ENCODE data around the gene DHCR7. TPM values are rescaled to one million over a fixed set of nuclear protein-coding genes. Genes with fewer than 3 reads are reported as not detected.

The DHCR7 gene
- total RNA-seq, 6 experiments from 2014 or later = 44.6 to 55.9 (median 48.9) TPM

DNA sequence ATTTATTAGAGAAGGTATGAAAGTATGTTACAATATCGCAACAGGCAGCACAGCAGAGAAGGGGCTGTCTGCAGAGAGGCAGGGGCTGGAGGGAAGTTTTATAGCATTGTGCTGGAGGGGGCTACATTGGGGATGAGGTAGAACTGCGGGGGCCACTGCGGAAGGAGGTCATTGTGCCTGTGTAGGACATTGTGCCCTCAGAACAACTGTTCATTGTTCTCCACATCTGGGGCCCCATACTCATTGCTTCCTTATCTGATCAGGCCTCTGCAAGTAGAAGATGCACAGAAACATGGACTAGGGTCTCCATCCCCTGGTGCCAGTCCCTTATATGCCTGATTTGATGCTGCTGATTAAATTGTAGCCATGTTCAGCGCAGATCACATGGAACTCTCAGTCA is 16.9 kb upstream of the DHCR7 start:
- Mint-ChIP-seq H3K4me1 (ENCODE audit: low read depth) (no peaks in the 10 kb centered on the region), H3K27me3 (ENCODE audit: insufficient read depth) (no peaks in the 10 kb centered on the region; the same call in 1 of the 2 replicates), H3K27ac (no peak overlapping the region), H3K36me3 (ENCODE audit: low read depth) (peaks cover 47% of the 10 kb centered on the region), H3K4me3 (no peak overlapping the region), H3K9me3 (no peaks in the 10 kb centered on the region)
- TF ChIP-seq, protein P1, sequence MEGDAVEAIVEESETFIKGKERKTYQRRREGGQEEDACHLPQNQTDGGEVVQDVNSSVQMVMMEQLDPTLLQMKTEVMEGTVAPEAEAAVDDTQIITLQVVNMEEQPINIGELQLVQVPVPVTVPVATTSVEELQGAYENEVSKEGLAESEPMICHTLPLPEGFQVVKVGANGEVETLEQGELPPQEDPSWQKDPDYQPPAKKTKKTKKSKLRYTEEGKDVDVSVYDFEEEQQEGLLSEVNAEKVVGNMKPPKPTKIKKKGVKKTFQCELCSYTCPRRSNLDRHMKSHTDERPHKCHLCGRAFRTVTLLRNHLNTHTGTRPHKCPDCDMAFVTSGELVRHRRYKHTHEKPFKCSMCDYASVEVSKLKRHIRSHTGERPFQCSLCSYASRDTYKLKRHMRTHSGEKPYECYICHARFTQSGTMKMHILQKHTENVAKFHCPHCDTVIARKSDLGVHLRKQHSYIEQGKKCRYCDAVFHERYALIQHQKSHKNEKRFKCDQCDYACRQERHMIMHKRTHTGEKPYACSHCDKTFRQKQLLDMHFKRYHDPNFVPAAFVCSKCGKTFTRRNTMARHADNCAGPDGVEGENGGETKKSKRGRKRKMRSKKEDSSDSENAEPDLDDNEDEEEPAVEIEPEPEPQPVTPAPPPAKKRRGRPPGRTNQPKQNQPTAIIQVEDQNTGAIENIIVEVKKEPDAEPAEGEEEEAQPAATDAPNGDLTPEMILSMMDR (IDR thresholded peaks at IDR 0.05) = no peak
- no peak for DNase-seq

DNA sequence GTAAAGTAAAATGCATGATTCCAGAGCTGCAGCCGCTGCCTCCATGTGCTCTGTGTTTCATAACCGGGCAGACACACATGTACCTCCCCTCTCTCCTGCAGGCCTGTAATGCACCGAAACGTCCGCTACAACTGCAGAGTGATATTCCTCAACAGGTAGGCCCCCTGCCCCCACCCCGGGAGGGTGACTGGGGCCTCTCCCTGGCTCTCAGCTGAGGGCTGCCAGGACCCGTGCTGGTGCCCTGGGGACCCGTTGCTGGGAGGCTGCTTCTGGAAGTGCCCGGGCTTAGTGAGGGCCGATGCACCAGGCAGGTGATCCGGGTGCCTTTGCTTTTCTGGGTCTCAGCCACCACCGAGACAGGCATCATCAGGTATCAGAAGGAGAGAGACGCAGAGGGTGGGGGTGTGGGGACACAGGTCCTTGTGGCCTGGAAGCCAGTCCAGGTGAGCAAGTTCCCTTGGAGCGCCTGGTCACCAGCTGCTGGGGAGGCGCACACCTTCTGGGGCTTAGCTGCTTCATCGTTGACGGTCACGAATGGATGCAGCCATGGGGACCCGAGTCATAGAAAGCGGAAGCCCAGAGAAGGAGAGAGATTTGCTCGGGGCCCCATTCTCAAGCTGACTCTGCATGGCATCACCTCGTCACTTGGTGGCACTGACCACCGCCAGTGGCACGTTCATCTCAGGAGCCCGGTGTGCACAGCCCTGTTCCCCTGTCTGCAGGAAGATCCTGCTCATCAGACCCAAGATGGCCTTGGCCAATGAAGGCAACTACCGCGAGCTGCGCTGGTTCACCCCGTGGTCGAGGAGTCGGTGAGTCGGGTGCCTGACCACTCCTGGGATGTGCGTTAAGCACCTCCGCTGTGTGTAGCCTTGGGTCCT is 15.4 kb upstream of the DHCR7 start:
- Mint-ChIP-seq H3K27ac (no peak overlapping the region), H3K27me3 (ENCODE audit: insufficient read depth) (no peaks in the 10 kb centered on the region; the same call in 1 of the 2 replicates), H3K9me3 (no peaks in the 10 kb centered on the region), H3K4me3 (no peak overlapping the region), H3K36me3 (ENCODE audit: low read depth) (peaks cover 45% of the 10 kb centered on the region), H3K4me1 (ENCODE audit: low read depth) (no peaks in the 10 kb centered on the region)
- TF ChIP-seq, protein P1 (IDR thresholded peaks at IDR 0.05) = no peak
- no peak for DNase-seq

DNA sequence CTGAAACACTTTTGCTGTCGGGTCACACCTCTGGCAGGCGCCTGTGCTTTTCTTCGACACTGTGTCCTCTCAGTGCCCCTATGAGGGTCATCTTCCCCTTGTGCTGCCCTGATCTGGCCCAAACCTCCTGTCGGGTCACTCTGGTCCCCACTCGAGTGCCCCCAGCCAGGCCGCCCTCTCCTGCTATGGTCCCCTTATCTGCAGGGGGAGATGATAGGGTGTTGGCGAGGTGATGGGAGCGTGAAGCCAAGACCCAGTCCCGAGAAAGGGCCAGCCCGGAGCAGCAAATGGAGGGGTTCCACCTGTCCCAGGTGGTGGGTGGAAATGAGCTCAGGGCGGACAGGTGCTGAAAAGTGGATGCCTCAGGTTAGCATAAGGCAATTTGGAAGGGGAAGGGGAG is 14.5 kb upstream of the DHCR7 start:
- no peaks in the 10 kb centered on the region for H3K4me1 Mint-ChIP-seq (ENCODE audit: low read depth)
- no peaks in the 10 kb centered on the region; the same call in 1 of the 2 replicates for H3K27me3 Mint-ChIP-seq (ENCODE audit: insufficient read depth)
- no peaks in the 10 kb centered on the region for H3K9me3 Mint-ChIP-seq
- no peak overlapping the region for H3K4me3 Mint-ChIP-seq
- peaks cover 40% of the 10 kb centered on the region for H3K36me3 Mint-ChIP-seq (ENCODE audit: low read depth)
- TF ChIP-seq, protein P1 (IDR thresholded peaks at IDR 0.05) = no peak
- DNase-seq = no peak
- no peak overlapping the region for H3K27ac Mint-ChIP-seq

- peaks cover 30% of the 10 kb centered on the region for H3K36me3 Mint-ChIP-seq (ENCODE audit: low read depth)
- H3K4me3 Mint-ChIP-seq = no peak overlapping the region
- TF ChIP-seq, protein P1 (IDR thresholded peaks at IDR 0.05) = no peak
- no peak overlapping the region for H3K27ac Mint-ChIP-seq
- no peaks in the 10 kb centered on the region for H3K9me3 Mint-ChIP-seq
- H3K27me3 Mint-ChIP-seq (ENCODE audit: insufficient read depth) = no peaks in the 10 kb centered on the region; the same call in 1 of the 2 replicates
- no peaks in the 10 kb centered on the region for H3K4me1 Mint-ChIP-seq (ENCODE audit: low read depth)
- DNase-seq = no peak
Measured at GRCh38 chr11:71461696-71462095, 13.5 kb upstream of the DHCR7 start.

DNA sequence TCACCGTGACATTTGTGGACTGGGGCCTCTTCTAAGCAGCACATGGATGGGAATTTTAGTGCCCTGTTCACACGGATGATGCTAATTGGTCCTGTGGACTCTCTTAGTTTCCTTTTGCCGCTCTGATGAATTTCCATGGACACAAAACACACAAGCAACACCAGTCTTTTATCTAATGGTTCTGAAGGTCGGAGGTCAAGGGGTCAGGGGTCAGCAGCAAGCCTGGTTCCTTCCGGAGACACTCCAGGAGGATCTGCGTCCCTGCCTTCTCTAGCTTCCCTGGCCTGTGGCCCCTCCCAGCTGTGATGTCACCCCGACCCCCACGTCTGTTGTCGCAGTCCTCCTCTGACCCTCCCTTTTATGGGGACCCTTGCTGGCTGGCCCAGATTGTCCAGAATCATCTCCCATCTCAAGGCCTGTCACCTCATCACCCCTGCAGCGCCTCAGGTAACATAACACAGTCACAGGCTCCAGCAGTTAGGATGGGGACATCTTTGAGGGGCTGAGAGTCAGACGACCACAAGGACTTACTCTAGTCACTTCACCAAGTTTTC is 11.7 kb upstream of the DHCR7 start:
- no peaks in the 10 kb centered on the region for H3K27me3 Mint-ChIP-seq (ENCODE audit: insufficient read depth)
- peaks cover under 1% of the 10 kb centered on the region; the same call in 1 of the 2 replicates for H3K4me1 Mint-ChIP-seq (ENCODE audit: low read depth)
- H3K9me3 Mint-ChIP-seq = no peaks in the 10 kb centered on the region
- TF ChIP-seq, protein P1 (IDR thresholded peaks at IDR 0.05) = no peak
- no peak overlapping the region for H3K27ac Mint-ChIP-seq
- H3K4me3 Mint-ChIP-seq = no peak overlapping the region
- H3K36me3 Mint-ChIP-seq (ENCODE audit: low read depth) = peaks cover 36% of the 10 kb centered on the region
- DNase-seq = no peak
